Ovary (tissue), 3 donors: Measurements from ENCODE around the gene HEPN1.

Source experiments
- EP300 ChIP-seq: sonication (generic); formaldehyde crosslinking; IDR thresholded peaks from one replicate; pipeline ENCODE4 v1.6.1; 2017; ENCODE audit warnings: antibody characterized with exemption
- POLR2A ChIP-seq: fragments of 450-650 bp; IDR thresholded peaks from one replicate; pipeline ENCODE4 v1.6.1; 2017; ENCODE audit warnings: antibody characterized with exemption, mild to moderate bottlenecking, moderate library complexity
- TF ChIP-seq, protein P1 (sequence below), 3 donors: fragments of 450-650 bp in 2 of 3; fragments of 200-600 bp in 1 of 3; IDR thresholded peaks; one replicate each; pipeline versions ENCODE4 v1.5.1 to v1.8.0; 2016 to 2022; ENCODE audit warnings: antibody characterized with exemption in 3 of 3, mild to moderate bottlenecking in 1 of 3
- donor health status: DM: no; HTN: no; CAD: no.

DNA sequence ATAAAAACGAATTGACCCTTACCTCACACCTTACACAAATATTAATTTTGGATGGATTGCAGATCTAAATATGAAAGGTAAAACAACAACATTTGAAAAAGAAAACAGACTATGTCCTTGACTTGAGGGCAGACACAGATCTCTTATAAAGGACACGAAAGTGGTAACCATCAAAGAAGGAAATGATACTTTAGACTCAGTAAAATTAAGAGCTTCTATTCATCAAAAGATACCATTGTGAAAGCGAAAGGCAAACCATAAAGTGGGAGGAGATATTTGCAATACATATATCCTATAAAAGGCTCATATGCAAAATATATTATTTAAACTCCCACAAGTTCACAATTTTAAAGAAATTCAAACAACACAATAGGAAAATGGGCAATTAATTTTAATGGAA, 11.7 kb downstream of the HEPN1 start:
- TF ChIP-seq POLR2A (no peak), EP300 (no peak)
- TF ChIP-seq, protein P1, sequence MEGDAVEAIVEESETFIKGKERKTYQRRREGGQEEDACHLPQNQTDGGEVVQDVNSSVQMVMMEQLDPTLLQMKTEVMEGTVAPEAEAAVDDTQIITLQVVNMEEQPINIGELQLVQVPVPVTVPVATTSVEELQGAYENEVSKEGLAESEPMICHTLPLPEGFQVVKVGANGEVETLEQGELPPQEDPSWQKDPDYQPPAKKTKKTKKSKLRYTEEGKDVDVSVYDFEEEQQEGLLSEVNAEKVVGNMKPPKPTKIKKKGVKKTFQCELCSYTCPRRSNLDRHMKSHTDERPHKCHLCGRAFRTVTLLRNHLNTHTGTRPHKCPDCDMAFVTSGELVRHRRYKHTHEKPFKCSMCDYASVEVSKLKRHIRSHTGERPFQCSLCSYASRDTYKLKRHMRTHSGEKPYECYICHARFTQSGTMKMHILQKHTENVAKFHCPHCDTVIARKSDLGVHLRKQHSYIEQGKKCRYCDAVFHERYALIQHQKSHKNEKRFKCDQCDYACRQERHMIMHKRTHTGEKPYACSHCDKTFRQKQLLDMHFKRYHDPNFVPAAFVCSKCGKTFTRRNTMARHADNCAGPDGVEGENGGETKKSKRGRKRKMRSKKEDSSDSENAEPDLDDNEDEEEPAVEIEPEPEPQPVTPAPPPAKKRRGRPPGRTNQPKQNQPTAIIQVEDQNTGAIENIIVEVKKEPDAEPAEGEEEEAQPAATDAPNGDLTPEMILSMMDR (IDR thresholded peaks at IDR 0.05), result no peak
